NCI-H2081 (cell line): ENCODE measurements around the gene APCDD1L.
"Not testable (repeated sequence)": the region's sequence is repeated elsewhere in the genome, so short reads cannot be mapped to it uniquely, and the experiment has no call there.

Experiments
- DNase-seq, 2 experiments: peaks; one replicate each; lab custom pipeline; 2025; lab: John Stamatoyannopoulos, UW

The APCDD1L gene

GRCh38 chr20:58545565-58546415, 30.6 kb upstream of the APCDD1L start:
- no peak for DNase-seq

GRCh38 chr20:58544891-58545290, 29.7 kb upstream of the APCDD1L start:
- no peak for DNase-seq

GRCh38 chr20:58544286-58544685, 29.1 kb upstream of the APCDD1L start:
- DNase-seq = no peak

- no peak for DNase-seq
Observed at GRCh38 chr20:58543274-58543673, 28.1 kb upstream of the APCDD1L start.

- no peak for DNase-seq
Observed at GRCh38 chr20:58542411-58543095, 27.4 kb upstream of the APCDD1L start.

GRCh38 chr20:58542034-58542410, 26.8 kb upstream of the APCDD1L start:
- DNase-seq = not testable (repeated sequence)

- DNase-seq = no peak
Observed at GRCh38 chr20:58538752-58539151, 23.6 kb upstream of the APCDD1L start.

GRCh38 chr20:58537831-58538230, 22.6 kb upstream of the APCDD1L start:
- no peak for DNase-seq

GRCh38 chr20:58536289-58536688, 21.1 kb upstream of the APCDD1L start:
- no peak for DNase-seq

- no peak for DNase-seq
Observed at GRCh38 chr20:58531657-58532056, 16.5 kb upstream of the APCDD1L start.

GRCh38 chr20:58531063-58531462, 15.9 kb upstream of the APCDD1L start:
- DNase-seq = no peak

GRCh38 chr20:58528412-58528811, 13.2 kb upstream of the APCDD1L start:
- no peak for DNase-seq

- no peak for DNase-seq
Observed at GRCh38 chr20:58526411-58526810, 11.2 kb upstream of the APCDD1L start.

GRCh38 chr20:58524814-58525213, 9.6 kb upstream of the APCDD1L start:
- DNase-seq = no peak

- DNase-seq = no peak
Observed at GRCh38 chr20:58523971-58524315, 8.7 kb upstream of the APCDD1L start.

GRCh38 chr20:58523072-58523970, 8.1 kb upstream of the APCDD1L start:
- DNase-seq = no peak

GRCh38 chr20:58522666-58523065, 7.5 kb upstream of the APCDD1L start:
- no peak for DNase-seq

GRCh38 chr20:58521763-58522162, 6.6 kb upstream of the APCDD1L start:
- DNase-seq = no peak

- DNase-seq = no peak
Observed at GRCh38 chr20:58519940-58520712, 4.9 kb upstream of the APCDD1L start.

- no peak for DNase-seq
Observed at GRCh38 chr20:58518896-58519593, 3.8 kb upstream of the APCDD1L start.

- no peak for DNase-seq
Observed at GRCh38 chr20:58518387-58518786, 3.2 kb upstream of the APCDD1L start.
